DOHH2 (cell line): ENCODE data around the gene ZBTB7B.

Source experiments
- H3F3A ChIP-seq: fragments of 200-600 bp; sonication (generic), shearing (Covaris generic); 2 replicates; pipeline ENCODE4 v1.6.0; 2016; ENCODE audit warnings: antibody characterized with exemption, mild to moderate bottlenecking; ENCODE audit not compliant: control insufficient read depth, insufficient read depth
- H3K27ac ChIP-seq: fragments of 200-600 bp; sonication (generic); 2 replicates; pipeline ENCODE4 v1.5.1; 2014; ENCODE audit warnings: low read depth, mild to moderate bottlenecking, low read length, moderate library complexity
- H3K27me3 ChIP-seq: fragments of 200-600 bp; sonication (generic); 2 replicates; pipeline ENCODE4 v1.6.1; 2014; ENCODE audit warnings: mild to moderate bottlenecking, low read length, mixed read lengths; ENCODE audit not compliant: control insufficient read depth
- H3K36me3 ChIP-seq: fragments of 200-600 bp; sonication (generic); 2 replicates; pipeline ENCODE4 v1.6.1; 2014; ENCODE audit warnings: mild to moderate bottlenecking, low read length, moderate library complexity, mixed read lengths; ENCODE audit not compliant: control insufficient read depth
- H3K4me1 ChIP-seq: fragments of 200-600 bp; sonication (generic); 2 replicates; pipeline ENCODE4 v1.6.1; 2014; ENCODE audit warnings: mild to moderate bottlenecking, low read length, mixed read lengths; ENCODE audit not compliant: control insufficient read depth
- H3K4me2 ChIP-seq: fragments of 200-600 bp; sonication (generic); 2 replicates; pipeline ENCODE4 v1.6.0; 2014; ENCODE audit warnings: mild to moderate bottlenecking, low read length, moderate library complexity
- H3K4me3 ChIP-seq: fragments of 200-600 bp; sonication (generic); 2 replicates; pipeline ENCODE4 v1.5.1; 2014; ENCODE audit warnings: mild to moderate bottlenecking, low read length, mixed read lengths
- H3K79me2 ChIP-seq: fragments of 200-600 bp; sonication (generic); 2 replicates; pipeline ENCODE4 v1.6.1; 2014; ENCODE audit warnings: mild to moderate bottlenecking, low read length, mixed read lengths; ENCODE audit not compliant: control insufficient read depth
- H3K9me2 ChIP-seq: fragments of 200-600 bp; sonication (generic); replicated peaks from 2 replicates; pipeline ENCODE4 v1.6.1; 2014; ENCODE audit warnings: mild to moderate bottlenecking, low read length, mixed read lengths; ENCODE audit not compliant: control insufficient read depth
- H3K9me3 ChIP-seq: fragments of 200-600 bp; sonication (generic); 2 replicates; pipeline ENCODE4 v1.6.1; 2014; ENCODE audit warnings: antibody characterized with exemption, low read length, mixed read lengths; ENCODE audit not compliant: control insufficient read depth, insufficient read depth
- H4K20me1 ChIP-seq: fragments of 200-600 bp; sonication (generic); 2 replicates; pipeline ENCODE4 v1.6.0; 2014; ENCODE audit warnings: low read depth, mild to moderate bottlenecking, antibody characterized with exemption, low read length, moderate library complexity; ENCODE audit not compliant: control insufficient read depth, insufficient read depth
- CTCF ChIP-seq: fragments of 200-600 bp; sonication (generic); IDR thresholded peaks from one replicate; pipeline ENCODE4 v1.5.1; 2014; ENCODE audit warnings: antibody characterized with exemption, mild to moderate bottlenecking, low read depth, low read length; ENCODE audit not compliant: poor library complexity, severe bottlenecking
- EZH2phosphoT487 ChIP-seq: fragments of 200-600 bp; sonication (generic); IDR thresholded peaks from 2 replicates; pipeline ENCODE4 v1.6.1; 2017; ENCODE audit warnings: borderline replicate concordance, mild to moderate bottlenecking, antibody characterized with exemption, low read length, moderate library complexity, mixed read lengths

ZBTB7B gene

GRCh38 chr1:154955039-154955717 lies 47.4 kb upstream of the ZBTB7B start:
- Histone ChIP-seq H3K9me3 (no peaks in the 10 kb centered on the region), H3K4me1 (peaks cover 62% of the 10 kb centered on the region), H3K36me3 (peaks cover 33% of the 10 kb centered on the region), H4K20me1 (no peaks in the 10 kb centered on the region), H3K4me2 (peak overlapping the region; percentile 81), H3F3A (peaks cover 8% of the 10 kb centered on the region), H3K27ac (peak overlapping the region; percentile 93), H3K9me2 (no peaks in the 10 kb centered on the region), H3K79me2 (peaks cover 45% of the 10 kb centered on the region), H3K27me3 (no peaks in the 10 kb centered on the region), H3K4me3 (peak overlapping the region; percentile 90)
- no peak for TF ChIP-seq CTCF
- no peak for TF ChIP-seq EZH2phosphoT487

DNA sequence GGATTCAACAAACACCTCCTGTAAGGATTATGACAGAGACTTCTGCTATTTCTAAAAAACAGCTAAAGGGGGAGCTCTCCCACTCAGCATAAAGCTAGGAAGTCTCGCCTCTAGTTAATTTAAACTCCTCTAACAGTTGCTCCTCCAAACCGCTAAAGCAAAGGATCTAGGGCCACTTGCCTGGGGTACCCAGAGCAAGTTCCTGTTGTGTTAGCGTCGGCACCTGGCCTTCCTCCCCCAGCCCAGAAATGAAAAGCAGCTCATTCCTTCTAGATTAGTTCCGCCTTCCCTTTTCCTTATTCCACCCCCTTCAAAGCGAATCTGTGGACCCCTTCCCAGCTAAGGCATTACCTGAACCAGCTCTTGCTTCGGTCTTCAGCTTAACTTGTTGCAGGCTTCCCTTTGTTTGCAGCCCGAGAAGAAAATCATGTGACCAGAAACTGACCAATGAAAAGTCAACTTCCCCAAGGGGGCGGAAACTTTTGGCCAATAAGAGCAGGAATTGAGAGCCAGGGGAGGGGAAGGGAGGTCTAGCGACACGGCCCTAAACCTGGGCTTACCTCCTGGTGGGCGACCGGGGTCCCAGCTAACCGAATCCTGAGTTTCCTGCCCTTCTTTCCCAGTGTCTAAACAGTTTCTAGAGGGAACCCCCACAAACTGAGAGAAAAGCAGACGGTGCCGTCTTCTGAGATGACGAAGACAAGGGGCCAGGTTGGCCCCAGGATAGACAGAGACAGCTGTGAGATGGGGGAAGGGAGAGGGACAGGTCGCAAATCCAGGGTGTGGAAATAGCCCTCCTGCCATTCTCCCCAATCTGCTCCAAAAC lies 46.7 kb upstream of the ZBTB7B start, which contains the start of gene PBXIP1:
TSS of gene PBXIP1 (minus strand) at position 382 of the 826 bp plus-strand sequence. CDS start 2,378 bp downstream, outside the sequence.
- peaks cover 68% of the 10 kb centered on the region for H3K4me1 ChIP-seq
- H3K79me2 ChIP-seq, result peaks cover 52% of the 10 kb centered on the region
- H3K9me3 ChIP-seq, result no peaks in the 10 kb centered on the region
- H3K4me2 ChIP-seq, result peak within 1 kb of the TSS; percentile 81
- peaks cover 33% of the 10 kb centered on the region for H3K36me3 ChIP-seq
- no peaks in the 10 kb centered on the region for H3K27me3 ChIP-seq
- peak within 1 kb of the TSS; percentile 93 for H3K27ac ChIP-seq
- H4K20me1 ChIP-seq, result no peaks in the 10 kb centered on the region
- TF ChIP-seq EZH2phosphoT487 (no peak), CTCF (peak; percentile 61)
- H3K9me2 ChIP-seq, result no peaks in the 10 kb centered on the region
- H3F3A ChIP-seq, result peaks cover 8% of the 10 kb centered on the region
- H3K4me3 ChIP-seq, result peak within 1 kb of the TSS; percentile 90

GRCh38 chr1:154956544-154956941 lies 46.1 kb upstream of the ZBTB7B start:
- TF ChIP-seq CTCF (no peak), EZH2phosphoT487 (no peak)
- peaks cover 63% of the 10 kb centered on the region for H3K4me1 ChIP-seq
- no peaks in the 10 kb centered on the region for H4K20me1 ChIP-seq
- no peaks in the 10 kb centered on the region for H3K27me3 ChIP-seq
- H3K27ac ChIP-seq, result peak overlapping the region; percentile 93
- H3K9me3 ChIP-seq, result no peaks in the 10 kb centered on the region
- peak overlapping the region; percentile 90 for H3K4me3 ChIP-seq
- no peaks in the 10 kb centered on the region for H3K9me2 ChIP-seq
- peak overlapping the region; percentile 81 for H3K4me2 ChIP-seq
- H3K36me3 ChIP-seq, result peaks cover 29% of the 10 kb centered on the region
- peaks cover 8% of the 10 kb centered on the region for H3F3A ChIP-seq
- H3K79me2 ChIP-seq, result peaks cover 57% of the 10 kb centered on the region
